OCI-LY3 (cell line): ENCODE data around the gene VAMP7.
"Not testable (repeated sequence)": the region's sequence is repeated elsewhere in the genome, so short reads cannot be mapped to it uniquely, and the experiment has no call there.

ENCODE experiments used
- H2AFZ ChIP-seq: fragments of 200-600, 300-600 bp; shearing (Covaris generic); 2 replicates; pipeline ENCODE4 v1.6.0; 2014; ENCODE audit warnings: antibody characterized with exemption, low read depth, low read length
- H3K27ac ChIP-seq: fragments of 200-600, 300-600 bp; sonication (generic); 2 replicates; pipeline ENCODE4 v1.5.1; 2014; ENCODE audit warnings: mild to moderate bottlenecking, low read length, moderate library complexity, mixed read lengths
- H3K27me3 ChIP-seq: fragments of 200-600, 300-600 bp; sonication (generic); 2 replicates; pipeline ENCODE4 v1.6.1; 2014; ENCODE audit warnings: low read depth, low read length, mixed read lengths
- H3K36me3 ChIP-seq: fragments of 200-600, 300-600 bp; sonication (generic); replicated peaks from 2 replicates; pipeline ENCODE3; 2014; ENCODE audit warnings: low read depth, low read length, mixed read lengths
- H3K4me1 ChIP-seq: fragments of 300-600, 200-600 bp; sonication (generic); 2 replicates; pipeline ENCODE4 v1.6.1; 2014; ENCODE audit warnings: low read length, mixed read lengths
- H3K4me2 ChIP-seq: fragments of 200-600, 300-600 bp; sonication (generic); 2 replicates; pipeline ENCODE4 v1.6.1; 2014; ENCODE audit warnings: low read length, mixed read lengths
- H3K4me3 ChIP-seq: fragments of 300-600, 200-600 bp; sonication (generic); 2 replicates; pipeline ENCODE4 v1.5.1; 2014; ENCODE audit warnings: antibody characterized with exemption, mild to moderate bottlenecking, low read length, moderate library complexity
- H3K79me2 ChIP-seq: fragments of 300-600, 200-600 bp; shearing (Covaris generic); 2 replicates; pipeline ENCODE4 v1.6.1; 2014; ENCODE audit warnings: mild to moderate bottlenecking, low read length, mixed read lengths
- H3K9ac ChIP-seq: fragments of 300-600, 200-600 bp; shearing (Covaris generic); 2 replicates; pipeline ENCODE4 v1.6.0; 2014; ENCODE audit warnings: mild to moderate bottlenecking, low read length, moderate library complexity
- H3K9me3 ChIP-seq: fragments of 200-600, 300-600 bp; shearing (Covaris generic); 2 replicates; pipeline ENCODE4 v1.6.1; 2014; ENCODE audit warnings: low read length, mixed read lengths; ENCODE audit not compliant: insufficient read depth
- H4K20me1 ChIP-seq: fragments of 200-600, 300-600 bp; sonication (generic); 2 replicates; pipeline ENCODE4 v1.6.1; 2016; ENCODE audit warnings: low read length, mixed read lengths; ENCODE audit not compliant: insufficient read depth
- CTCF ChIP-seq: fragments of 200-600, 300-600 bp; sonication (generic); IDR thresholded peaks from 2 replicates; pipeline ENCODE4 v1.5.1; 2014; ENCODE audit warnings: antibody characterized with exemption, low read length, low read depth
- EZH2phosphoT487 ChIP-seq: fragments of 200-600 bp; shearing (Covaris generic); IDR thresholded peaks from 2 replicates; pipeline ENCODE4 v1.6.1; 2018; ENCODE audit warnings: antibody characterized with exemption, mixed run types, low read depth

The VAMP7 gene

GRCh38 chrX:155985208-155985607, 104.1 kb downstream of the VAMP7 start:
- TF ChIP-seq CTCF, result no peak
- TF ChIP-seq EZH2phosphoT487, result no peak
- Histone ChIP-seq H2AFZ (no peak overlapping the region), H3K4me3 (no peak overlapping the region), H3K4me1 (no peaks in the 10 kb centered on the region), H3K36me3 (no peaks in the 10 kb centered on the region), H3K79me2 (no peaks in the 10 kb centered on the region), H3K27me3 (no peaks in the 10 kb centered on the region), H4K20me1 (no peaks in the 10 kb centered on the region), H3K27ac (no peak overlapping the region), H3K4me2 (no peak overlapping the region), H3K9ac (no peak overlapping the region), H3K9me3 (no peaks in the 10 kb centered on the region)

GRCh38 chrX:155986995-155987394, 105.8 kb downstream of the VAMP7 start:
- H4K20me1 ChIP-seq, H3K9ac ChIP-seq, H3K9me3 ChIP-seq, H3K36me3 ChIP-seq, H3K4me2 ChIP-seq, H3K4me3 ChIP-seq, H2AFZ ChIP-seq, H3K27ac ChIP-seq, H3K79me2 ChIP-seq, H3K4me1 ChIP-seq, H3K27me3 ChIP-seq: not testable (repeated sequence)

GRCh38 chrX:155988859-155989258, 107.7 kb downstream of the VAMP7 start:
- Histone ChIP-seq H3K4me3 (no peak overlapping the region), H3K9me3 (no peaks in the 10 kb centered on the region), H3K36me3 (no peaks in the 10 kb centered on the region), H3K27me3 (no peaks in the 10 kb centered on the region), H3K27ac (no peak overlapping the region), H3K4me2 (no peak overlapping the region), H3K79me2 (no peaks in the 10 kb centered on the region), H3K4me1 (no peaks in the 10 kb centered on the region), H4K20me1 (no peaks in the 10 kb centered on the region), H3K9ac (no peak overlapping the region), H2AFZ (no peak overlapping the region)
- no peak for TF ChIP-seq EZH2phosphoT487
- TF ChIP-seq CTCF, result no peak
